ENCODE results near the gene CHPT1.
A peak's percentile ranks its signal among the peaks of the same experiment; 100 is the strongest.

The CHPT1 gene

DNA sequence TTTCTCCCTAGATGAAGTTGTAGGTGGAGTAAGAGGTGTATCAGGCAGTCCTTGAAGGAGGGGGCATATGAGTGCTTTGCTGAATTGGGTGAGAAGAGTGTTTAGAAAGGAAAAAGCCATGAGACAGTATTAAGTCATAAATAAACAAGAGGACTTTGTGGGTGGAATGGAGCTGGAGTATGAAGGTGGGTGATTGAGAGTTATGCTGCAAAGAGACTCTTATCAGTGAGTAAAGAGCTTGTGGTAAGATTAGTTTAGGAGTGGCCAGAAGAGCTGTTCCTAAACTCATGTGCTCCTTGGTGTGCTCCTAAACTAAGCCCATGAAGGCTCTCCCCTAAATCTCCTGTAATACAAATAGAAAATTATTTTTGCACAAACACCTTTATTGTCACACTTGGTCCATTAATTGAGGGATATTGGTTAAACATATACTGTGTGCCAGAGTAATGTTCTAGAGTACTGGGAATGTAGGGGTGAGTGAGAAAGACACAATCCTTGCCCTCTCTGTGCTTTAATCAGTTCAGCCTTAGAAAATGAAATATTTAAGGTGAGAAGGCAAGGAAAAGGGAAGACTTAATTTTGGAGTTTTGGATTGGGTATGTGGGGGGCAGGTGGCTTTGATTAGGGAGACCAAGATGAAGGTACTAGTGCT lies 9.8 kb downstream of the CHPT1 start:
- Histone ChIP-seq H3K4me1 (ENCODE audit: control insufficient read depth in 2 of 2, insufficient read depth in 1 of 2, low read depth in 1 of 2, low read length in 2 of 2) (no peaks in the 10 kb centered on the region), H4K8ac (ENCODE audit: low read depth, low read length) (no peak overlapping the region), H2BK15ac (ENCODE audit: low read length) (no peak overlapping the region), H3K23ac (ENCODE audit: low read depth, low read length, poor library complexity) (no peak overlapping the region), H2BK12ac (ENCODE audit: low read length) (no peak overlapping the region), H3K4ac (ENCODE audit: low read length) (no peak overlapping the region), H3K79me1 (ENCODE audit: low read depth, low read length) (no peaks in the 10 kb centered on the region), H3K4me2 (ENCODE audit: insufficient read depth, low read length, poor library complexity, severe bottlenecking) (no peak overlapping the region), H4K91ac (ENCODE audit: low read depth, low read length, poor library complexity) (no peak overlapping the region), H3K9ac (ENCODE audit: low read depth, low read length, poor library complexity) (no peak overlapping the region), H3K4me3 (ENCODE audit: low read length in 2 of 2) (no peak overlapping the region), H3K36me3 (replicated peaks in 1 of 2; ENCODE audit: control insufficient read depth in 2 of 2, insufficient read depth in 2 of 2, low read length in 2 of 2) (no peaks in the 10 kb centered on the region), H3K27ac (replicated peaks; ENCODE audit: low read length) (no peak overlapping the region), H2BK5ac (ENCODE audit: low read length) (no peak overlapping the region), H2AK5ac (ENCODE audit: low read depth, low read length) (no peak overlapping the region), H3K27me3 (ENCODE audit: control insufficient read depth in 3 of 3, insufficient read depth in 3 of 3, low read depth in 1 of 3, low read length in 3 of 3) (no peaks in the 10 kb centered on the region), H3K9me3 (replicated peaks in 1 of 2; ENCODE audit: control insufficient read depth in 2 of 2, insufficient read depth in 1 of 2, low read depth in 1 of 2, low read length in 2 of 2) (no peaks in the 10 kb centered on the region), H2AFZ (ENCODE audit: low read length) (no peak overlapping the region), H3K14ac (ENCODE audit: low read length) (no peak overlapping the region), H3K18ac (ENCODE audit: low read length) (no peak overlapping the region), H2BK120ac (ENCODE audit: low read depth, low read length) (no peak overlapping the region)
- no peak for DNase-seq (ENCODE audit: low spot score)

DNA sequence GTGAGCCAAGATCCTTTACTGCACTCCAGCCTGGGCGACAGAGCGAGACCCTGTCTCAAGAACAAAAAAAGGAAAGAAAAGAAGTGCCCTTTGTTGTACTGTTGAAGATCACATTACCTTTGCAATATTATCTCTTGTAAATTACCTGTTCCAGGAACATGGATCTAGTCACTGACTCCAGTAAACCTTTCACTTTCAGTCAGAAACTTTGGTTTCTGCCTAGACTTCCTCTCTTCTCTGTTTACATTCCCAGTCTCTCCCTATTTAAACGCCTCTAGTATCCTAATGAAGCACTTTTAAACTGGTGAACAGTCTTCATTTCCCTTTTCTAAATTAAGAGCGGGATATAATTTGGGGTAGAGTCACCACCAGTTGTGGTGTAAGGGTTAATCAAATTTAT lies 12.8 kb downstream of the CHPT1 start:
- no peaks in the 10 kb centered on the region for H3K9me3 ChIP-seq (replicated peaks in 1 of 2; ENCODE audit: control insufficient read depth in 2 of 2, insufficient read depth in 1 of 2, low read depth in 1 of 2, low read length in 2 of 2)
- H4K8ac ChIP-seq (ENCODE audit: low read depth, low read length), result no peak overlapping the region
- WGBS, 2 donors (ENCODE audit: extremely low coverage in 2 of 2, insufficient read length in 2 of 2, insufficient replicate concordance in 1 of 2), result no CpG with 5 or more reads among the region's 4 CpGs
- no peak overlapping the region for H3K4ac ChIP-seq (ENCODE audit: low read length)
- no peaks in the 10 kb centered on the region for H3K79me1 ChIP-seq (ENCODE audit: low read depth, low read length)
- no peak overlapping the region for H2AK5ac ChIP-seq (ENCODE audit: low read depth, low read length)
- no peak overlapping the region for H3K23ac ChIP-seq (ENCODE audit: low read depth, low read length, poor library complexity)
- no peak overlapping the region for H2BK15ac ChIP-seq (ENCODE audit: low read length)
- no peak overlapping the region for H3K14ac ChIP-seq (ENCODE audit: low read length)
- H2BK5ac ChIP-seq (ENCODE audit: low read length), result no peak overlapping the region
- no peak overlapping the region for H3K9ac ChIP-seq (ENCODE audit: low read depth, low read length, poor library complexity)
- H3K36me3 ChIP-seq (replicated peaks in 1 of 2; ENCODE audit: control insufficient read depth in 2 of 2, insufficient read depth in 2 of 2, low read length in 2 of 2), result no peaks in the 10 kb centered on the region
- H3K18ac ChIP-seq (ENCODE audit: low read length), result no peak overlapping the region
- DNase-seq (ENCODE audit: low spot score), result no peak
- H2BK12ac ChIP-seq (ENCODE audit: low read length), result no peak overlapping the region
- no peak overlapping the region for H4K91ac ChIP-seq (ENCODE audit: low read depth, low read length, poor library complexity)
- H2BK120ac ChIP-seq (ENCODE audit: low read depth, low read length), result no peak overlapping the region
- H3K4me3 ChIP-seq (ENCODE audit: low read length in 2 of 2), result no peak overlapping the region
- no peak overlapping the region for H3K4me2 ChIP-seq (ENCODE audit: insufficient read depth, low read length, poor library complexity, severe bottlenecking)
- peaks cover 4 to 11% of the 10 kb centered on the region in 2 donors for H3K4me1 ChIP-seq (ENCODE audit: control insufficient read depth in 2 of 2, insufficient read depth in 1 of 2, low read depth in 1 of 2, low read length in 2 of 2)
- no peaks in the 10 kb centered on the region for H3K27me3 ChIP-seq (ENCODE audit: control insufficient read depth in 3 of 3, insufficient read depth in 3 of 3, low read depth in 1 of 3, low read length in 3 of 3)
- H2AFZ ChIP-seq (ENCODE audit: low read length), result no peak overlapping the region
- H3K27ac ChIP-seq (replicated peaks; ENCODE audit: low read length), result no peak overlapping the region

DNA sequence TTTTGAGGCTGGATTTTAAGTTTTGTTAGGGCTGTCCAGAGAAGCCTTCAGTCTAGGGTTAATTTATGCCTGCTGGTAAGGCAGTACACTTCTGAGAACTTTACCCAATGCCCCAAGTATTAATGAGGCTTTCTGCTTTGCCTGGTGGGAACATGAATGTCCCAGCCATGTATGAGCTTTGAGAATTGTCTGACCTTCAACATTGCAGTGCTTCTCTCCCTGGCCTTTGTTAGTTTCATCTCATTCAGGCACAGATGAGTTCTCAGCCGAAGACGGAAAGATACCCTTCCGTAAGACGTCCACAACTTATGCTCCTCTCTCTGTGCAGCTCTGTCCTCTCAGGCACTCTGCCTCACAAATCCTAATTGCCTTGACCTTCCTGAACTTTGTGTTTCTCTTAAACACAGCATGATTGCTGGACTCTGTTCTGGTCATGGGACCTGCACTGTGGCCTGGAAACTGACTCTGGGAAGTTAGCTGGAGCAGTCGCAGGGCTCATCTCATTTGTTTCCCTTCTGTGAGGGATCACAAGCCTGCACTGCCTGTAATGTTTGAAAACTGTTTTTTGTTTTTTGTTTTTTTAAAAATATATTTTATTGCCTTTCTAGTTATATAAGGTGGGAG lies 15.7 kb downstream of the CHPT1 start:
- H3K18ac ChIP-seq (ENCODE audit: low read length), result no peak overlapping the region
- no peak overlapping the region for H2BK5ac ChIP-seq (ENCODE audit: low read length)
- H3K9ac ChIP-seq (ENCODE audit: low read depth, low read length, poor library complexity), result no peak overlapping the region
- no peaks in the 10 kb centered on the region for H3K79me1 ChIP-seq (ENCODE audit: low read depth, low read length)
- H3K27ac ChIP-seq (replicated peaks; ENCODE audit: low read length), result no peak overlapping the region
- no peaks in the 10 kb centered on the region for H3K36me3 ChIP-seq (replicated peaks in 1 of 2; ENCODE audit: control insufficient read depth in 2 of 2, insufficient read depth in 2 of 2, low read length in 2 of 2)
- no peaks in the 10 kb centered on the region for H3K27me3 ChIP-seq (ENCODE audit: control insufficient read depth in 3 of 3, insufficient read depth in 3 of 3, low read depth in 1 of 3, low read length in 3 of 3)
- H2AK5ac ChIP-seq (ENCODE audit: low read depth, low read length), result no peak overlapping the region
- H3K9me3 ChIP-seq (replicated peaks in 1 of 2; ENCODE audit: control insufficient read depth in 2 of 2, insufficient read depth in 1 of 2, low read depth in 1 of 2, low read length in 2 of 2), result no peaks in the 10 kb centered on the region
- H2AFZ ChIP-seq (ENCODE audit: low read length), result peak overlapping the region; percentile 67
- H2BK15ac ChIP-seq (ENCODE audit: low read length), result no peak overlapping the region
- no peak overlapping the region for H4K91ac ChIP-seq (ENCODE audit: low read depth, low read length, poor library complexity)
- no peak overlapping the region for H2BK12ac ChIP-seq (ENCODE audit: low read length)
- H3K4me3 ChIP-seq (ENCODE audit: low read length in 2 of 2), result peak overlapping the region; percentile 32 to 34
- no peak overlapping the region for H4K8ac ChIP-seq (ENCODE audit: low read depth, low read length)
- no peak overlapping the region for H2BK120ac ChIP-seq (ENCODE audit: low read depth, low read length)
- no CpG with 5 or more reads among the region's 5 CpGs for WGBS, 2 donors (ENCODE audit: extremely low coverage in 2 of 2, insufficient read length in 2 of 2, insufficient replicate concordance in 1 of 2)
- peak; percentile 11 for DNase-seq (ENCODE audit: low spot score)
- H3K23ac ChIP-seq (ENCODE audit: low read depth, low read length, poor library complexity), result no peak overlapping the region
- H3K4me1 ChIP-seq (ENCODE audit: control insufficient read depth in 2 of 2, insufficient read depth in 1 of 2, low read depth in 1 of 2, low read length in 2 of 2), result peaks cover 4 to 11% of the 10 kb centered on the region in 2 donors
- no peak overlapping the region for H3K14ac ChIP-seq (ENCODE audit: low read length)
- no peak overlapping the region for H3K4me2 ChIP-seq (ENCODE audit: insufficient read depth, low read length, poor library complexity, severe bottlenecking)
- no peak overlapping the region for H3K4ac ChIP-seq (ENCODE audit: low read length)

DNA sequence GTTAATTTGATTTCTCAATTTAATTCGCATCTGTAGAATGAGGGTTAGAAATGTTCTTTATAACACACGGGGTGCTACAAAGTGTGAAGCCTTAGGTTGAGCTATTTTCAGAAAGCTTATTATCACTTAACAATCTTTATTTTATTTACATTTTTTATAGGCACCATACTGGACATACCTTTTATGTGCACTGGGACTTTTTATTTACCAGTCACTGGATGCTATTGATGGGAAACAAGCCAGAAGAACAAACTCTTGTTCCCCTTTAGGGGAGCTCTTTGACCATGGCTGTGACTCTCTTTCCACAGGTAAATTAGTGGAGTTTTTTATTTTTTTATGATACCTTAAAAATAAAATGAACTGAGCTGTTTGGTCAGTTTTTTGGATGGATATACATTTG lies 16.5 kb downstream of the CHPT1 start:
- Histone ChIP-seq H2AFZ (ENCODE audit: low read length) (peak overlapping the region; percentile 67), H3K9me3 (replicated peaks in 1 of 2; ENCODE audit: control insufficient read depth in 2 of 2, insufficient read depth in 1 of 2, low read depth in 1 of 2, low read length in 2 of 2) (no peaks in the 10 kb centered on the region), H3K4me3 (ENCODE audit: low read length in 2 of 2) (no peak overlapping the region), H2BK12ac (ENCODE audit: low read length) (no peak overlapping the region), H3K4me2 (ENCODE audit: insufficient read depth, low read length, poor library complexity, severe bottlenecking) (no peak overlapping the region), H3K9ac (ENCODE audit: low read depth, low read length, poor library complexity) (no peak overlapping the region), H3K27me3 (ENCODE audit: control insufficient read depth in 3 of 3, insufficient read depth in 3 of 3, low read depth in 1 of 3, low read length in 3 of 3) (no peaks in the 10 kb centered on the region), H2AK5ac (ENCODE audit: low read depth, low read length) (no peak overlapping the region), H3K14ac (ENCODE audit: low read length) (no peak overlapping the region), H4K91ac (ENCODE audit: low read depth, low read length, poor library complexity) (no peak overlapping the region), H3K18ac (ENCODE audit: low read length) (no peak overlapping the region), H3K23ac (ENCODE audit: low read depth, low read length, poor library complexity) (no peak overlapping the region), H4K8ac (ENCODE audit: low read depth, low read length) (no peak overlapping the region), H3K36me3 (replicated peaks in 1 of 2; ENCODE audit: control insufficient read depth in 2 of 2, insufficient read depth in 2 of 2, low read length in 2 of 2) (no peaks in the 10 kb centered on the region), H3K79me1 (ENCODE audit: low read depth, low read length) (no peaks in the 10 kb centered on the region), H2BK120ac (ENCODE audit: low read depth, low read length) (no peak overlapping the region), H2BK5ac (ENCODE audit: low read length) (no peak overlapping the region), H3K4me1 (ENCODE audit: control insufficient read depth in 2 of 2, insufficient read depth in 1 of 2, low read depth in 1 of 2, low read length in 2 of 2) (peaks cover 4 to 11% of the 10 kb centered on the region in 2 donors), H2BK15ac (ENCODE audit: low read length) (no peak overlapping the region), H3K27ac (replicated peaks; ENCODE audit: low read length) (no peak overlapping the region), H3K4ac (ENCODE audit: low read length) (no peak overlapping the region)
- DNase-seq (ENCODE audit: low spot score), result no peak
- WGBS, 2 donors (ENCODE audit: extremely low coverage in 2 of 2, insufficient read length in 2 of 2, insufficient replicate concordance in 1 of 2), result no CpG with 5 or more reads among the region's 2 CpGs

Data from neuronal stem cell (in vitro differentiated cells).